HepG2 (cell line): ENCODE measurements around the gene ADRA2B. TPM values are rescaled to one million over a fixed set of nuclear protein-coding genes. Genes with fewer than 3 reads are reported as not detected.

Experiments
- ATAC-seq: fragments of 200-7000 bp; cut with Tn5 transposase; 3 replicates; pipeline ENCODE4 v1.9.1; 2020; ENCODE audit warnings: mild to moderate bottlenecking, moderate library complexity
- BruUV-seq: library from RNA; stranded (reverse); fragments of 400-500 nt; replicated peaks from 2 replicates; lab custom pipeline; 2021; lab: Mats Ljungman, UMichigan
- CTCF ChIA-PET: fragments of 300-600 bp; formaldehyde crosslinking; extraction: SDS; loops from one replicate; lab custom pipeline; 2021; ENCODE audit warnings: low total read pairs, inconsistent platforms, low intra/inter-chr PET ratio; lab: Yijun Ruan, JAX
- POLR2A ChIA-PET: fragments of 350-600 bp; sonication (Branson Sonifier 250); formaldehyde crosslinking; loops from one replicate; lab custom pipeline; 2020; ENCODE audit warnings: antibody characterized with exemption, inconsistent platforms; lab: Yijun Ruan, JAX
- DNase-seq: peaks from one replicate; pipeline ENCODE4 v3.0.0-alpha.2; 2015; ENCODE audit warnings: low spot score
- FAIRE-seq: peaks from 3 replicates; lab custom pipeline; 2011; peaks lifted over from hg19 to GRCh38; lab: Jason Lieb, UNC
- H2AFZ ChIP-seq: one replicate; pipeline ENCODE4 v1.6.1; 2011; ENCODE audit warnings: low read length, inconsistent platforms
- H3K27ac ChIP-seq: fragments of 300-600 bp; 3 replicates; pipeline ENCODE4 v1.8.0; 2011; ENCODE audit warnings: mixed run types, mild to moderate bottlenecking, mixed read lengths, low read length, inconsistent platforms; ENCODE audit not compliant: insufficient read depth; ENCODE audit errors: extremely low read length
- H3K27me3 ChIP-seq, 2 experiments: fragments of 200-600 bp in 1 of 2; 2 replicates in 1 of 2; 3 replicates in 1 of 2; pipeline versions ENCODE4 v1.6.0 to v1.8.0; 2011; ENCODE audit warnings: low read length in 2 of 2, mild to moderate bottlenecking in 2 of 2, moderate library complexity in 2 of 2, inconsistent platforms in 1 of 2; ENCODE audit not compliant: insufficient read depth in 2 of 2, control insufficient read depth in 1 of 2
- H3K36me3 ChIP-seq, 2 experiments: fragments of 200-600 bp in 1 of 2; replicated peaks in 1 of 2; 2 replicates in 1 of 2; 3 replicates in 1 of 2; pipeline versions ENCODE4 v1.5.1 to v1.8.0; 2011; ENCODE audit warnings: low read length in 2 of 2, inconsistent platforms in 1 of 2; ENCODE audit not compliant: insufficient read depth in 2 of 2, control insufficient read depth in 1 of 2
- H3K4me1 ChIP-seq: 2 replicates; pipeline ENCODE4 v1.5.1; 2012; ENCODE audit warnings: low read length, inconsistent platforms; ENCODE audit not compliant: insufficient read depth
- H3K4me2 ChIP-seq: 2 replicates; pipeline ENCODE4 v1.6.0; 2011; ENCODE audit warnings: low read depth, low read length, inconsistent platforms
- H3K4me3 ChIP-seq, 3 experiments: fragments of 200-600 bp in 1 of 3; sonication (generic), shearing (Covaris generic) in 1 of 3; replicated peaks in 1 of 3; 2 replicates each; pipeline ENCODE4 v1.5.1; 2011 to 2016; ENCODE audit warnings: low read length in 3 of 3, inconsistent platforms in 2 of 3, low read depth in 2 of 3, mild to moderate bottlenecking in 2 of 3, control low read depth in 1 of 3, mixed read lengths in 1 of 3; ENCODE audit not compliant: insufficient read depth in 1 of 3
- H3K79me2 ChIP-seq: one replicate; pipeline ENCODE4 v1.6.1; 2011; ENCODE audit warnings: low read length, inconsistent platforms; ENCODE audit not compliant: insufficient read depth
- H3K9ac ChIP-seq: 2 replicates; pipeline ENCODE4 v1.6.0; 2011; ENCODE audit warnings: mild to moderate bottlenecking, low read depth, low read length, inconsistent platforms; ENCODE audit not compliant: insufficient read depth
- H3K9me3 ChIP-seq: 2 replicates; pipeline ENCODE4 v1.5.1; 2012; ENCODE audit warnings: mild to moderate bottlenecking, low read length
- H4K20me1 ChIP-seq: 2 replicates; pipeline ENCODE4 v1.6.0; 2011; ENCODE audit warnings: inconsistent platforms, mild to moderate bottlenecking, low read length, moderate library complexity; ENCODE audit not compliant: insufficient read depth
- KDM5B ChIP-seq: sonication (generic); formaldehyde crosslinking; IDR thresholded peaks from 2 replicates; pipeline ENCODE4 v1.4.0; 2020; ENCODE audit warnings: missing genetic modification reagents, mild to moderate bottlenecking, borderline replicate concordance
- MATR3 ChIP-seq: sonication (generic); formaldehyde crosslinking; IDR thresholded peaks from 2 replicates; pipeline ENCODE4 v1.4.0; 2020; ENCODE audit warnings: missing genetic modification reagents
- RFX1 ChIP-seq: fragments of 450-650 bp; IDR thresholded peaks from 2 replicates; pipeline ENCODE4 v1.6.1; 2017
- TARDBP ChIP-seq: sonication (generic); formaldehyde crosslinking; IDR thresholded peaks from 2 replicates; pipeline ENCODE4 v1.8.0; 2022; ENCODE audit warnings: mild to moderate bottlenecking, missing genetic modification reagents
- ZMYM2 ChIP-seq: sonication (generic); formaldehyde crosslinking; IDR thresholded peaks from 2 replicates; pipeline ENCODE4 v1.8.0; 2022; ENCODE audit warnings: mild to moderate bottlenecking, missing genetic modification reagents
- ZNF850 ChIP-seq: sonication (generic); formaldehyde crosslinking; conservative IDR thresholded peaks from 2 replicates; pipeline ENCODE4 v1.9.0; 2021; ENCODE audit warnings: mild to moderate bottlenecking, missing genetic modification reagents
- WGBS: methylation state at CpG from one replicate; pipeline ENCODE4 v1.1.6; 2017; ENCODE audit warnings: low lambda C conversion rate; 5-methylcytosine and 5-hydroxymethylcytosine counted together
- in situ Hi-C: cut with HindIII; loops from 2 replicates; pipeline ENCODE4 v1.10.0; 2017; ENCODE audit warnings: low pct_unique_long_range_greater_than_20kb; ENCODE audit not compliant: extremely low pct_ligation_motif_present
- intact Hi-C: fragments of 100-400 bp; cut with micrococcal nuclease; formaldehyde crosslinking; loops from one replicate; pipeline ENCODE4 v1.10.0; 2022; ENCODE audit not compliant: unreplicated experiment
- polyA plus RNA-seq, 8 experiments: library from polyadenylated mRNA; depleted of rRNA in 3 of 8; stranded (reverse) in 7 of 8; unstranded in 1 of 8; fragments of >200 nt; fragmentation: Illumina TruSeq in 4 of 8; extraction: Trizol in 4 of 8; gene quantifications; 2 replicates each; pipeline versions ENCODE4 v1.2.1 to v1.2.3, GENCODE V29; 2011 to 2016; ENCODE audit warnings: low read depth in 4 of 8, missing spikeins in 1 of 8, mixed read lengths in 1 of 8; ENCODE audit not compliant: insufficient read depth in 1 of 8
- total RNA-seq, 5 experiments: library from RNA; depleted of rRNA; stranded (reverse); fragments of >200 nt; fragmentation: Illumina TruSeq; extraction: Trizol; gene quantifications; 2 replicates each; pipeline ENCODE4 v1.2.3, GENCODE V29; 2016; ENCODE audit warnings: low read depth in 1 of 5
- TF ChIP-seq, protein P1 (sequence below): sonication (generic); formaldehyde crosslinking; conservative IDR thresholded peaks from 2 replicates; pipeline ENCODE4 v1.4.0; 2020; ENCODE audit warnings: missing genetic modification reagents
- TF ChIP-seq, protein P2 (sequence below): IDR thresholded peaks from 2 replicates; pipeline ENCODE4 v1.6.1; 2016; ENCODE audit warnings: missing biosample characterization, missing genetic modification reagents, low read depth
- TF ChIP-seq, protein P3 (sequence below): sonication (generic); formaldehyde crosslinking; IDR thresholded peaks from 2 replicates; pipeline ENCODE4 v1.5.0; 2020; ENCODE audit warnings: mild to moderate bottlenecking, missing genetic modification reagents, borderline replicate concordance
- TF ChIP-seq, protein P4 (sequence below): sonication (generic); formaldehyde crosslinking; IDR thresholded peaks from 2 replicates; pipeline ENCODE4 v1.8.1; 2022; ENCODE audit warnings: mild to moderate bottlenecking, missing genetic modification reagents
- TF ChIP-seq, protein P5 (sequence below): sonication (generic); formaldehyde crosslinking; IDR thresholded peaks from 2 replicates; pipeline ENCODE4 v1.4.0; 2020; ENCODE audit warnings: missing genetic modification reagents, borderline replicate concordance

The ADRA2B gene
- total and polyA plus RNA-seq, 2 of the 13 experiments (the other 11 are each of a cell fraction or from before 2014, with no cell fraction given) = not detected

DNA sequence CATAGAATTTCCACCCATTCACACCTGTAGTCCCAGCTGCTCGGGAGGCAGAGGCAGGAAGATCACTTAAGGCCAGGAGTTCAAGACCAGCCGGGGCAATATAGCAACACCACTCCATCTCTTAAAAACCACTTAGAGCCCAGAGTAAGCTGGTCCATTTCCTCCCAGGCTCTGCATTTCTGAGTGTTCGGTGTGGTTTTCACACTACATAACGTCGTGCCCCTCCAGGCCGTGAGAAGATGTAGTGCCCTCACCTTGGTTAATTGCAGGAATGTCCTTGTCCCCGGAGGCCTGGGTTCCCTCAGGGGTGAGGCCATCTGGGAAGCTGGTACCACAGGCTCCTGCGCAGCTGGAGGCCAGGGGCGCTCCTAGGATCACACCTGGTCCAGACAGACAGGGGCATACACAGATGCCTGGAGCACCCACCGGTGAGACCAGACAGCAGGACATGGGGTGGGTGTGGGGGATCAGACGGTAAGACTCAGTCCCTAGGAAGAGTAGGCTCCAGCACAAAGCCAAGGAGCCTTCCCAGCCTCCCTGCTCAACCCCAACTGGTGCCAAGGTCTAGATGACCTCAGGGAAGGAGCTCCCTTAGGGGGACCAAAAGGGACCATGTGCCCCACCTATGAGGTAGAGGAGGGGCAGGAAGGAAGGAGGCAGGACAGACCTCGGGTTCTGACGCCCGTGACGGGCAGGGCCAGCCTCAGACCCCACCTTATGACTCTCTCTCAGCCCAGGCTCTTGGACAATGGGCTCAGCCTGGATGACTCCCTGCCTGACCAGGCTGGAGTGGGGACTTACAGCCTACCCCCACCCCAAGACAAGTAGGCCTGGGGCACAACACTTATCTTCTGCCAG is 21.2 kb upstream of the ADRA2B start:
- no peak for FAIRE-seq
- Histone ChIP-seq H3K4me3 (no peak overlapping the region), H3K4me2 (no peak overlapping the region), H3K4me1 (no peaks in the 10 kb centered on the region), H2AFZ (no peak overlapping the region), H3K27me3 (peaks cover 20 to 64% of the 10 kb centered on the region in 2 experiments), H3K9ac (no peak overlapping the region), H3K79me2 (no peaks in the 10 kb centered on the region), H3K9me3 (no peaks in the 10 kb centered on the region), H3K36me3 (no peaks in the 10 kb centered on the region), H3K27ac (no peak overlapping the region), H4K20me1 (no peaks in the 10 kb centered on the region)
- CTCF ChIA-PET = no interaction called here
- no peak for ATAC-seq
- in situ Hi-C loops (loop anchor here (25.0 kb wide), 1 partner anchor 375 kb away; the partner anchor contains the start of gene NEURL3), intact Hi-C loops (loop anchor here (1.0 to 2.0 kb wide), 3 partner anchors 37 to 372 kb away; no protein-coding TSS in a partner anchor)
- 15% methylated on average over 15 of the region's 15 CpGs for WGBS
- no TSS peak for BruUV-seq
- no peak for DNase-seq
- POLR2A ChIA-PET = no interaction called here
- TF ChIP-seq, protein P1, sequence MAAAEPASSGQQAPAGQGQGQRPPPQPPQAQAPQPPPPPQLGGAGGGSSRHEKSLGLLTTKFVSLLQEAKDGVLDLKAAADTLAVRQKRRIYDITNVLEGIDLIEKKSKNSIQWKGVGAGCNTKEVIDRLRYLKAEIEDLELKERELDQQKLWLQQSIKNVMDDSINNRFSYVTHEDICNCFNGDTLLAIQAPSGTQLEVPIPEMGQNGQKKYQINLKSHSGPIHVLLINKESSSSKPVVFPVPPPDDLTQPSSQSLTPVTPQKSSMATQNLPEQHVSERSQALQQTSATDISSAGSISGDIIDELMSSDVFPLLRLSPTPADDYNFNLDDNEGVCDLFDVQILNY (CRISPR knock-in tag) = no peak
- TF ChIP-seq, protein P2, sequence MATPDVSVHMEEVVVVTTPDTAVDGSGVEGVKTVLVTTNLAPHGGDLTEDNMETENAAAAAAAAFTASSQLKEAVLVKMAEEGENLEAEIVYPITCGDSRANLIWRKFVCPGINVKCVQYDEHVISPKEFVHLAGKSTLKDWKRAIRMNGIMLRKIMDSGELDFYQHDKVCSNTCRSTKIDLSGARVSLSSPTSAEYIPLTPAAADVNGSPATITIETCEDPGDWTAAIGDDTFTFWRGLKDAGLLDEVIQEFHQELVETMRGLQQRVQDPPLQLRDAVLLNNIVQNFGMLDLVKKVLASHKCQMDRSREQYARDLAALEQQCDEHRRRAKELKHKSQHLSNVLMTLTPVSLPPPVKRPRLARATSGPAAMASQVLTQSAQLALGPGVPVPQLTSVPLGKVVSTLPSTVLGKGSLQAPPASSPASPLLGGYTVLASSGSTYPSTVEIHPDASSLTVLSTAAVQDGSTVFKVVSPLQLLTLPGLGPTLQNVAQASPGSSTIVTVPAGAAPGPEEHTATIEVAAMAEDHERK (CRISPR knock-in tag) = no peak
- TF ChIP-seq, protein P3, sequence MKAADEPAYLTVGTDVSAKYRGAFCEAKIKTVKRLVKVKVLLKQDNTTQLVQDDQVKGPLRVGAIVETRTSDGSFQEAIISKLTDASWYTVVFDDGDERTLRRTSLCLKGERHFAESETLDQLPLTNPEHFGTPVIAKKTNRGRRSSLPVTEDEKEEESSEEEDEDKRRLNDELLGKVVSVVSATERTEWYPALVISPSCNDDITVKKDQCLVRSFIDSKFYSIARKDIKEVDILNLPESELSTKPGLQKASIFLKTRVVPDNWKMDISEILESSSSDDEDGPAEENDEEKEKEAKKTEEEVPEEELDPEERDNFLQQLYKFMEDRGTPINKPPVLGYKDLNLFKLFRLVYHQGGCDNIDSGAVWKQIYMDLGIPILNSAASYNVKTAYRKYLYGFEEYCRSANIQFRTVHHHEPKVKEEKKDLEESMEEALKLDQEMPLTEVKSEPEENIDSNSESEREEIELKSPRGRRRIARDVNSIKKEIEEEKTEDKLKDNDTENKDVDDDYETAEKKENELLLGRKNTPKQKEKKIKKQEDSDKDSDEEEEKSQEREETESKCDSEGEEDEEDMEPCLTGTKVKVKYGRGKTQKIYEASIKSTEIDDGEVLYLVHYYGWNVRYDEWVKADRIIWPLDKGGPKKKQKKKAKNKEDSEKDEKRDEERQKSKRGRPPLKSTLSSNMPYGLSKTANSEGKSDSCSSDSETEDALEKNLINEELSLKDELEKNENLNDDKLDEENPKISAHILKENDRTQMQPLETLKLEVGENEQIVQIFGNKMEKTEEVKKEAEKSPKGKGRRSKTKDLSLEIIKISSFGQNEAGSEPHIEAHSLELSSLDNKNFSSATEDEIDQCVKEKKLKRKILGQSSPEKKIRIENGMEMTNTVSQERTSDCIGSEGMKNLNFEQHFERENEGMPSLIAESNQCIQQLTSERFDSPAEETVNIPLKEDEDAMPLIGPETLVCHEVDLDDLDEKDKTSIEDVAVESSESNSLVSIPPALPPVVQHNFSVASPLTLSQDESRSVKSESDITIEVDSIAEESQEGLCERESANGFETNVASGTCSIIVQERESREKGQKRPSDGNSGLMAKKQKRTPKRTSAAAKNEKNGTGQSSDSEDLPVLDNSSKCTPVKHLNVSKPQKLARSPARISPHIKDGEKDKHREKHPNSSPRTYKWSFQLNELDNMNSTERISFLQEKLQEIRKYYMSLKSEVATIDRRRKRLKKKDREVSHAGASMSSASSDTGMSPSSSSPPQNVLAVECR (CRISPR knock-in tag) = no peak
- no peak for TF ChIP-seq RFX1
- TF ChIP-seq TARDBP (CRISPR knock-in tag) = no peak
- TF ChIP-seq, protein P4, sequence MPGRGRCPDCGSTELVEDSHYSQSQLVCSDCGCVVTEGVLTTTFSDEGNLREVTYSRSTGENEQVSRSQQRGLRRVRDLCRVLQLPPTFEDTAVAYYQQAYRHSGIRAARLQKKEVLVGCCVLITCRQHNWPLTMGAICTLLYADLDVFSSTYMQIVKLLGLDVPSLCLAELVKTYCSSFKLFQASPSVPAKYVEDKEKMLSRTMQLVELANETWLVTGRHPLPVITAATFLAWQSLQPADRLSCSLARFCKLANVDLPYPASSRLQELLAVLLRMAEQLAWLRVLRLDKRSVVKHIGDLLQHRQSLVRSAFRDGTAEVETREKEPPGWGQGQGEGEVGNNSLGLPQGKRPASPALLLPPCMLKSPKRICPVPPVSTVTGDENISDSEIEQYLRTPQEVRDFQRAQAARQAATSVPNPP (CRISPR knock-in tag) = no peak
- TF ChIP-seq MATR3 = no peak
- TF ChIP-seq KDM5B (CRISPR knock-in tag) = no peak
- TF ChIP-seq, protein P5, sequence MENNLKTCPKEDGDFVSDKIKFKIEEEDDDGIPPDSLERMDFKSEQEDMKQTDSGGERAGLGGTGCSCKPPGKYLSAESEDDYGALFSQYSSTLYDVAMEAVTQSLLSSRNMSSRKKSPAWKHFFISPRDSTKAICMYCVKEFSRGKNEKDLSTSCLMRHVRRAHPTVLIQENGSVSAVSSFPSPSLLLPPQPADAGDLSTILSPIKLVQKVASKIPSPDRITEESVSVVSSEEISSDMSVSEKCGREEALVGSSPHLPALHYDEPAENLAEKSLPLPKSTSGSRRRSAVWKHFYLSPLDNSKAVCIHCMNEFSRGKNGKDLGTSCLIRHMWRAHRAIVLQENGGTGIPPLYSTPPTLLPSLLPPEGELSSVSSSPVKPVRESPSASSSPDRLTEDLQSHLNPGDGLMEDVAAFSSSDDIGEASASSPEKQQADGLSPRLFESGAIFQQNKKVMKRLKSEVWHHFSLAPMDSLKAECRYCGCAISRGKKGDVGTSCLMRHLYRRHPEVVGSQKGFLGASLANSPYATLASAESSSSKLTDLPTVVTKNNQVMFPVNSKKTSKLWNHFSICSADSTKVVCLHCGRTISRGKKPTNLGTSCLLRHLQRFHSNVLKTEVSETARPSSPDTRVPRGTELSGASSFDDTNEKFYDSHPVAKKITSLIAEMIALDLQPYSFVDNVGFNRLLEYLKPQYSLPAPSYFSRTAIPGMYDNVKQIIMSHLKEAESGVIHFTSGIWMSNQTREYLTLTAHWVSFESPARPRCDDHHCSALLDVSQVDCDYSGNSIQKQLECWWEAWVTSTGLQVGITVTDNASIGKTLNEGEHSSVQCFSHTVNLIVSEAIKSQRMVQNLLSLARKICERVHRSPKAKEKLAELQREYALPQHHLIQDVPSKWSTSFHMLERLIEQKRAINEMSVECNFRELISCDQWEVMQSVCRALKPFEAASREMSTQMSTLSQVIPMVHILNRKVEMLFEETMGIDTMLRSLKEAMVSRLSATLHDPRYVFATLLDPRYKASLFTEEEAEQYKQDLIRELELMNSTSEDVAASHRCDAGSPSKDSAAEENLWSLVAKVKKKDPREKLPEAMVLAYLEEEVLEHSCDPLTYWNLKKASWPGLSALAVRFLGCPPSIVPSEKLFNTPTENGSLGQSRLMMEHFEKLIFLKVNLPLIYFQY (CRISPR knock-in tag) = no peak
- TF ChIP-seq ZNF850 = no peak
- no peak for TF ChIP-seq ZMYM2
